PFSK-1 (cell line): ENCODE results near the gene SAMM50.

Experiments used
- FOXP2 ChIP-seq: optimal IDR thresholded peaks from 2 replicates; pipeline ENCODE3; 2011; ENCODE audit warnings: borderline replicate concordance, control low read depth, inconsistent platforms; ENCODE audit not compliant: insufficient read depth; ENCODE audit errors: extremely low read length, extremely low read depth
- POLR2AphosphoS5 ChIP-seq: IDR thresholded peaks from 2 replicates; pipeline ENCODE4 v1.6.1; 2012; ENCODE audit warnings: low read depth, mild to moderate bottlenecking, control low read depth, low read length, moderate library complexity
- SIN3A ChIP-seq: IDR thresholded peaks from 2 replicates; pipeline ENCODE4 v1.6.1; 2012; ENCODE audit warnings: mild to moderate bottlenecking, low read length, moderate library complexity, borderline replicate concordance; ENCODE audit not compliant: insufficient read depth
- TAF1 ChIP-seq: IDR thresholded peaks from 2 replicates; pipeline ENCODE4 v1.6.1; 2012; ENCODE audit warnings: low read length, control low read depth, borderline replicate concordance; ENCODE audit not compliant: insufficient read depth
- TF ChIP-seq, protein P1 (sequence below), 2 experiments: IDR thresholded peaks; 2 replicates each; pipeline versions ENCODE4 v1.6.1 to v1.8.0; 2011 to 2012; ENCODE audit warnings: low read depth in 2 of 2, low read length in 2 of 2, control low read depth in 1 of 2, inconsistent platforms in 1 of 2, mild to moderate bottlenecking in 1 of 2, moderate library complexity in 1 of 2; ENCODE audit not compliant: insufficient read depth in 1 of 2

The SAMM50 gene

GRCh38 chr22:43991316-43992020 lies 36.2 kb downstream of the SAMM50 start:
- TF ChIP-seq, protein P1, sequence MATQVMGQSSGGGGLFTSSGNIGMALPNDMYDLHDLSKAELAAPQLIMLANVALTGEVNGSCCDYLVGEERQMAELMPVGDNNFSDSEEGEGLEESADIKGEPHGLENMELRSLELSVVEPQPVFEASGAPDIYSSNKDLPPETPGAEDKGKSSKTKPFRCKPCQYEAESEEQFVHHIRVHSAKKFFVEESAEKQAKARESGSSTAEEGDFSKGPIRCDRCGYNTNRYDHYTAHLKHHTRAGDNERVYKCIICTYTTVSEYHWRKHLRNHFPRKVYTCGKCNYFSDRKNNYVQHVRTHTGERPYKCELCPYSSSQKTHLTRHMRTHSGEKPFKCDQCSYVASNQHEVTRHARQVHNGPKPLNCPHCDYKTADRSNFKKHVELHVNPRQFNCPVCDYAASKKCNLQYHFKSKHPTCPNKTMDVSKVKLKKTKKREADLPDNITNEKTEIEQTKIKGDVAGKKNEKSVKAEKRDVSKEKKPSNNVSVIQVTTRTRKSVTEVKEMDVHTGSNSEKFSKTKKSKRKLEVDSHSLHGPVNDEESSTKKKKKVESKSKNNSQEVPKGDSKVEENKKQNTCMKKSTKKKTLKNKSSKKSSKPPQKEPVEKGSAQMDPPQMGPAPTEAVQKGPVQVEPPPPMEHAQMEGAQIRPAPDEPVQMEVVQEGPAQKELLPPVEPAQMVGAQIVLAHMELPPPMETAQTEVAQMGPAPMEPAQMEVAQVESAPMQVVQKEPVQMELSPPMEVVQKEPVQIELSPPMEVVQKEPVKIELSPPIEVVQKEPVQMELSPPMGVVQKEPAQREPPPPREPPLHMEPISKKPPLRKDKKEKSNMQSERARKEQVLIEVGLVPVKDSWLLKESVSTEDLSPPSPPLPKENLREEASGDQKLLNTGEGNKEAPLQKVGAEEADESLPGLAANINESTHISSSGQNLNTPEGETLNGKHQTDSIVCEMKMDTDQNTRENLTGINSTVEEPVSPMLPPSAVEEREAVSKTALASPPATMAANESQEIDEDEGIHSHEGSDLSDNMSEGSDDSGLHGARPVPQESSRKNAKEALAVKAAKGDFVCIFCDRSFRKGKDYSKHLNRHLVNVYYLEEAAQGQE (IDR thresholded peaks at IDR 0.05; ENCODE audit: insufficient read depth in 1 of 2, low read depth in 2 of 2, low read length in 2 of 2) = no peak
- TF ChIP-seq SIN3A (no peak), POLR2AphosphoS5 (no peak)

GRCh38 chr22:43992331-43992821 lies 37.1 kb downstream of the SAMM50 start:
- TF ChIP-seq TAF1 (no peak), POLR2AphosphoS5 (no peak), SIN3A (no peak), FOXP2 (no peak)
- TF ChIP-seq, protein P1 (IDR thresholded peaks at IDR 0.05; ENCODE audit: insufficient read depth in 1 of 2, low read depth in 2 of 2, low read length in 2 of 2) = no peak

DNA sequence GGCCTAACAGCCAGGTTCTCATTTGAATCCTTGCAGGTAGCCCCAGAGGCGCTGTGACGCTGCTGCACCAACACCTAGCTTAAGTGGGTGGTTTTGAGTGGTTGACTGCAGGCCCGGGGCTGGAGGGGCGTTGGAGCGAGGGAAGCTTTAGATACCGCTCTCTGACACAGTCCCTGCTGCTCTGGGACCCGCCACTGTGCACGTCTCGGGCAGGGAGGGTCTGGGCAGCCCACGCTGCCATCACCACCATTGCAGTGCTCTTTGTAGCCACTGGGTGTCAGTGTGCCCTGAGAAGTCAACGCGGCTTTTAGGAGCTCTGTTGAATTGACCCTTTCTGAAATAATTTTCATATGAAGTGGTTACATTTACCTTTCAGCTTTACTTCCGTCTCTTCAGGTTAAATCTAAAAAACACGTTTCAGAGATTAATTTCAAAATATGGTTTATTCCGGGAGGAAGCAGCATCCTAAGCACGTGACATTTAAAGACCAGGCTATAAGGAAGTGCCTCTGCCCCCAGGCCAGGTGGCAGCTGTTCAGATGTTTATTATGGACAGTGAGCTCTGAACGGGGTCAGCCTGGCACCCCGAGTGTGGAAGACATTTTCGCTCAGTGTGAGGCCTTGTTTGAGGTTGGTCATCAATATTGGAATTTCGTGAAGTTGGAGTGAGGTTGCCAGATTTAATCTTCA lies 38.0 kb downstream of the SAMM50 start:
- TF ChIP-seq FOXP2 (no peak), SIN3A (no peak), TAF1 (no peak), POLR2AphosphoS5 (no peak)
- TF ChIP-seq, protein P1 (IDR thresholded peaks at IDR 0.05; ENCODE audit: insufficient read depth in 1 of 2, low read depth in 2 of 2, low read length in 2 of 2) = no peak

DNA sequence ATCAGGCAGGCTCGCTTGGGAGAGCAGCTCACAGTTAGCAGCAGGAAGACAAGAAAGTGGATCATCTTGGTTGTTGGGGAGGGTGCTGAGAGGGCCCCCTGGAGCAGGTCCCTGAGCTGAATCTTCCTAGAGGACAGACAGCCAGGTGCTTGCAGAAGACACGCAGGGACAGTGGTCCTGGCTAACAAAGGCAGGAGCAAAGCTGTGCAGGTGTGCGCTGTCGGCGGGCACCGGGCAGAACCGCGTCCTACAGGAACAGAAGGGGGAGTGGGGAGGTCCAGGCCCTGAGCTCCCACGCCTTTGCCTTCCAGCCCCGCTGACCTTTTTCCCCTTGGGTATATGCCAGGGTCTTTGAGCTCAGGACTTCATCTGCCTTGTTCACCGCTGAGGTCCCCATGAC lies 38.8 kb downstream of the SAMM50 start:
- TF ChIP-seq TAF1 (no peak), SIN3A (no peak), POLR2AphosphoS5 (no peak), FOXP2 (no peak)
- TF ChIP-seq, protein P1 (IDR thresholded peaks at IDR 0.05; ENCODE audit: insufficient read depth in 1 of 2, low read depth in 2 of 2, low read length in 2 of 2) = no peak
